Left renal cortex interstitium (tissue), 4 donors: ENCODE data around the gene NCR1. TPM values are rescaled to one million over a fixed set of nuclear protein-coding genes. Genes with fewer than 3 reads are reported as not detected.
"Not testable (repeated sequence)": the region's sequence is repeated elsewhere in the genome, so short reads cannot be mapped to it uniquely, and the experiment has no call there.

Experiments used
- DNase-seq, 4 donors: peaks; one replicate each; pipeline ENCODE4 v3.0.0-alpha.2; 2013; ENCODE audit warnings: low read depth in 4 of 4, low spot score in 2 of 4, missing footprints in 1 of 4
- polyA plus RNA-seq, 4 donors: library from polyadenylated mRNA; unstranded; fragments of 120-200 nt; gene quantifications; one replicate each; pipeline ENCODE4 v1.2.1, GENCODE V29; 2013; ENCODE audit not compliant: insufficient read length in 4 of 4

The NCR1 gene, protein sequence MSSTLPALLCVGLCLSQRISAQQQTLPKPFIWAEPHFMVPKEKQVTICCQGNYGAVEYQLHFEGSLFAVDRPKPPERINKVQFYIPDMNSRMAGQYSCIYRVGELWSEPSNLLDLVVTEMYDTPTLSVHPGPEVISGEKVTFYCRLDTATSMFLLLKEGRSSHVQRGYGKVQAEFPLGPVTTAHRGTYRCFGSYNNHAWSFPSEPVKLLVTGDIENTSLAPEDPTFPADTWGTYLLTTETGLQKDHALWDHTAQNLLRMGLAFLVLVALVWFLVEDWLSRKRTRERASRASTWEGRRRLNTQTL
- polyA plus RNA-seq = under 1 TPM in 3 of 4 donors, not detected in 1; 0.14 to 0.30 (median 0.21) TPM

- no peak for DNase-seq
Measured at GRCh38 chr19:54905803-54906511, at the start of gene NCR1. NCR1 (plus strand) TSS chr19:54906148; CDS start chr19:54906188, 40 bp downstream.

DNA sequence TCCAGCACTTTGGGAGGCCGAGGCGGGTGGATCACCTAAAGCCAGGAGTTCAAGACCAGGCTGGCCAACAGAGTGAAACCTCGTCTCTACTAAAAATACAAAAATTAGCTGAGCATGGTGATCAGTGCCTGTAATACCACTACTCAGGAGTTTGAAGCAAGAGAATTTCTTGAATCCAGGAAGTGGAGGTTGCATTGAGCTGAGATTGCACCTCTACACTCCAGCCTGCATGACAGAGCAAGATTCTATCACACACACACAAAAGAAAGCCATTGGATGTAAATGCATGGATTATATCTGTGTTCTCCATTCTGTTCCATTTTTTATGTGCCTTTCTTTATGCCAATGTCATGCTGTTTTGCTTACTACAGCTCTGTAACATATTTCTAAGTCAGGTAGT lies 47.5 kb upstream of the NCR1 start:
- DNase-seq = not testable (repeated sequence)

GRCh38 chr19:54859421-54859820 lies 46.5 kb upstream of the NCR1 start:
- not testable (repeated sequence) for DNase-seq

- not testable (repeated sequence) for DNase-seq
Measured at GRCh38 chr19:54863459-54863858, 42.5 kb upstream of the NCR1 start.

DNA sequence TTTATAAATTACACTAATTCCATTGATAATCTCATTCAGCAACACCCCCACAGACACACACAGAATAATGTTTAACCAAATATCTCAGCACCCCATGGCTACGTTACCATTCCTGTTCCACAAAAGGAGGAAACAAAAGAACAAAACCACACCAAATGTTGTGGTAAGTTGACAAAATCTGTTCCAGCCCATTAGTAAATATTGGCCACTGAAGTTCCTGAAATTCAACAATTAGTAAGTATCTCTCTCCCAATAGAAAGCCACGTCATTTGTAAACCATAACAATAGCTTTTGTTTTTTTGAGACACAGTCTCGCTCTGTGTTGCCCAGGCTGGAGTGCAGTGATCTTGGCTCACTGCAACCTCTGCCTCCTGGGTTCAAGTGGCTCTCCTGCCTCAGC lies 34.3 kb upstream of the NCR1 start:
- DNase-seq = no peak

GRCh38 chr19:54873990-54874389 lies 32.0 kb upstream of the NCR1 start, which contains the start of gene FCAR:
FCAR (plus strand) TSS chr19:54874235; CDS start chr19:54874290, 55 bp downstream.
- no peak for DNase-seq

DNA sequence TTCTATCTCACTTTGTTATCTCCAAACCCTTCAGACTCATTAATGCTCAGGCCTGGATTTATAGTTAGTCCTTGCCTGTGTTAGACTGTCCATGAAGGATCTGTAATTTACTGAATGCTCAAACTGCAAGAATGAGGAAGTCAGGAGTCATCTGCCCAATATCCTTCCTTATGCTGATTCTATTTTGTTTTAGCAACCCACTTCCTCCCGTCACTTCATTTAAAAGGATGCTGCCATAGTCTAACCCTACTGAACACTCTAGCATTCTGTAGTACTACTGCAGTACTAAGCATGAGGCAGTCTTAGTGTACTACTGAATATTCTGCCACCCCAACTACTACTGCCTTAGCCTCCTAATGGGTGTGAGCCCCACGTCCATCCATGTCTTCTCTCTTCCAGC lies 30.4 kb upstream of the NCR1 start:
- no peak for DNase-seq

- DNase-seq = no peak
Measured at GRCh38 chr19:54877471-54877870, 28.5 kb upstream of the NCR1 start.

DNA sequence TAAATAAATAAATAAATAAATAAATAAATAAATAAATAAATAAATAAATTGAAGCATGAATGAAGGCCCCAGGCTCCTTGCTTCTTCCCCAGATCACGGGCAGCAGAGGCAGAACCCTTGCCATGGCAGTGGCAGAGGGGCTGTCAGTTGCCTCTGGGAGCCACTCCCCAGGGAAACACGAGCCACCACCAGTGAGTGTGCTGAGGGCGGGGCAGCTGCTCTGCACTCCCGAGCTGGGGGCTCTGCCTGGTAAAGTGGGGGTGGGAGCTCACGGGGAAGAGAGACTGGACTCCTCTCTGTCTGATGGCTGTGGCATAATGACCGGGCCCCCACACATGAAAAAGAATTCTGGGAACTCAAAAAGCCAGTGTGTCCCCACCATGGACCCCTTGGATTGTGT lies 24.1 kb upstream of the NCR1 start:
- DNase-seq = no peak

GRCh38 chr19:54882758-54883157 lies 23.2 kb upstream of the NCR1 start:
- no peak for DNase-seq

DNA sequence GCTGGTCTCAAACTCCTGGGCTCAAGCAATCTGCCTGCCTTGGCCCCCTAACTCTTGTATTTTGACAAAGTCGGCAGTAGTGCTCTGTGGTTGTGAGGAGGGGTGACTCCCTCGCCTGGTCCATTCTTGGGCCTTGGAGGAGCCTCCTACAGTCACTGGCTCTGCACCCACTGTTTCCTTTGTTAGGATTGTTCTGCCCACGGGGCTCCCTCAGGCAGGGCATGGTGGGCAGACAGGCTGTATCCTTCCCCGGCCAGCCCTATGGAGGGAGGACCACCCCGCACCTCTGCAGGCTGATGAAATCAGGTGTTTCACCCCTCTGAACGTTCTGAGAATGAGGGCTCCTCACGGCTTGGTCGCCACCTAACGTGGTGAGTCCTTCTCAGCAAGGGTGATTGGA lies 22.7 kb upstream of the NCR1 start:
- no peak for DNase-seq

DNA sequence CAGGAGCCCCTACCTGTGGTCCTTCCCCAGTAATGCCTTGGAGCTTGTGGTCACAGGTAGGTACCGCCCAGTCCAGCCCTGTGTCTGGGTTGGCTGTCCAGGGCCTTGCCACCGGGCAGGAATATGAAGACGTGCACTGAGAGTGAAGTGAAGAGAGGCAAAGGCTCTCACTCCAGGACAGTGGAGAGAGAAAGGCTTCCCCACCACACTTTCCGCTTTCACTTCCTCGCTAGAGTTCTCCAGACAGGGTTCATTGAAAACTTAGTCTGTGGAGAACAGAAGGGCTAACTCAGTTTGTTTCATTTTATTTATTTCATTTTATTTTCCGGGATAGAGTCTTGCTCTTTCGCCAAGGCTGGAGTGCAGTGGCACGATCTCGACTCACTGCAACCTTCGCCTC lies 17.7 kb upstream of the NCR1 start:
- no peak for DNase-seq

DNA sequence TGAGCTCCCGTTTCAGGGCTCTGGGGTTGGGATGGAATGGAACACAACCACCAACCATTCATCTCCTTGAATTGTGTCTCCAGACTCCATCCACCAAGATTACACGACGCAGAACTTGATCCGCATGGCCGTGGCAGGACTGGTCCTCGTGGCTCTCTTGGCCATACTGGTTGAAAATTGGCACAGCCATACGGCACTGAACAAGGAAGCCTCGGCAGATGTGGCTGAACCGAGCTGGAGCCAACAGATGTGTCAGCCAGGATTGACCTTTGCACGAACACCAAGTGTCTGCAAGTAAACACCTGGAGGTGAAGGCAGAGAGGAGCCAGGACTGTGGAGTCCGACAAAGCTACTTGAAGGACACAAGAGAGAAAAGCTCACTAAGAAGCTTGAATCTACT lies 16.4 kb upstream of the NCR1 start:
- DNase-seq = no peak

- no peak for DNase-seq
Measured at GRCh38 chr19:54893406-54893805, 12.5 kb upstream of the NCR1 start.

- DNase-seq = not testable (repeated sequence)
Measured at GRCh38 chr19:54894106-54894505, 11.8 kb upstream of the NCR1 start.

GRCh38 chr19:54896036-54896435 lies 9.9 kb upstream of the NCR1 start:
- DNase-seq = no peak

DNA sequence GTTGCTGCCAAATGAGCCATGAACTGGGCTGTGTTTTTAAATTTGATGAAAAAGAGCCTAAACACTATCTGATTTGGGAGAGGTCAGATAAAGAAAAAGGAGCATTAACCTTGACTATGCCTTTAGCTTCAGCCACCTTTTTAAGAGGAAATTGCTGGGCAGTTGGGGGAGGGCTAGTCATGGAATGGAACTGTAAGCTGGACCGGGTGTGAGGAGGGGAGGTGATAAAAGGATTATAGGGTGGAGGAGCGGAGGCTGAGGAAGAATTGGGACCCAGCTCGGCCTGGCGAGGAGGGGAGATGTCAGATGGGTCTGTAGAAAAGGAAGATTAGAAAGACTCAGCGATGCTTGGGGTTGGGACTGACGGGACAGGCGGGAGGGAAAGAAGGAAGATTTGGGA lies 7.3 kb upstream of the NCR1 start:
- DNase-seq = not testable (repeated sequence)

GRCh38 chr19:54899646-54900045 lies 6.3 kb upstream of the NCR1 start:
- not testable (repeated sequence) for DNase-seq

DNA sequence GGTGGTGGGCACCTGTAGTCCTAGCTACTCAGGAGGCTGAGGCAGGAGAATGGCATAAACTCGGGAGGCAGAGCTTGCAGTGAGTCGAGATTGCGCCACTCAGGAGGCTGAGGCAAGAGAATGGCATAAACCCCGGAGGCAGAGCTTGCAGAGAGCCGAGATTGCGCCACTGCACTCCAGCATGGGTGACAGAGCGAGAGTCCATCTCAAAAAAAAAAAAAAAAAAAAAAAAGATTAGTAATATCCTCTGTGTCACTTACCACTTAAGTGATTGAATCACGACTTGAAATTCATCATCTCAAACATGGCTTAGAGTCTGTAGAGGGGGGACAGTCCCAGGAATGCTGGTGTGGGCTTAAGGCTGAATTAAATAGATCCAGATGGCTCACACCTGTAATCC lies 4.8 kb upstream of the NCR1 start:
- not testable (repeated sequence) for DNase-seq

DNA sequence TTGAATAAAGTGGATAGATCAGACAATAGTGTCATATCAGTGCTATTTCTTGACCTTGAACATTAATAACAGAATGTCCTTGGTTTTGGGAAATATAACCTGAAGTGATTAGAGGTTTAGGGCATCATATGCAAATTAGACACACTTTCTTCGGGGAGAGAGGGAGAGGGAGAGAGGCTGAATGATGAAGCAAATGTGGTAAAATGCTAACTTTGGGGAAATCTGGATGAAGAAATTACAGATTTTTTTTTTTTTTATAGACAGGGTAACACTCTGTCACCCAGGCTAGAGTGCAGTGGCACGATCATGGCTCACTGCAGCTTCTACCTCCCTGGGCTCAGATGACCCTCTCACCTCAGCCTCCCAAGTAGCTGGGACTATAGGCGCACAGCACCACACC lies 3.9 kb upstream of the NCR1 start:
- DNase-seq = no peak

DNA sequence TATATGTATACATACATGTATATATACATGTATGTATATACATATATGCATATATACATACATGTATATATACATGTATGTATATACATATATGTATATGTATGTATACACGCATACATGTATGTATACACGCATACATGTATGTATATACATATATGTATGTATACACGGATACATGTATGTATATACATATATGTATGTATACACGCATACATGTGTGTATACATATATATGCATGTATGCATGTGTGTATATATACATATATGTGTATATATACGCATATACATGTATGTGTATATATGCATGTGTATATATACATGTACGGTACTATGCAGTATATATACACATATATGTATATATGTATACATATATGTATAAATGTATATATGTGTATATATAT lies 2.6 kb upstream of the NCR1 start:
- no peak for DNase-seq

DNA sequence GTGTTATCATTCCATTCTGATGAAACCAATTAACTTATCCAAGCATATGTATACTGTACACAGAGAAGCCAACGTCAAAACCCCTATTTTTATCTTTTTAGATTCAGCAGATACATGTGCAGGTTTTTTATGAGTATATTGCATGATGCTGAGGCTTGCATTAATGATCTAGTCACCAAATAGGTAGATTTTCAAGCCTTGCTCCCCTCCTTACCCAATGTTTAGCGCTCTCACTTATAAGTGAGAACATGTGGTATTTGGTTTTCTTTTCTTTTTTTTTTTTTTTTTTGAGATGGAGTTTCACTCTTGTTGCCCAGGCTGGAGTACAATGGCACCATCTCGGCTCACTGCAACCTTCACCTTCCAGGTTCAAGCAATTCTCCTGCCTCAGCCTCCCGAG lies 1.7 kb upstream of the NCR1 start:
- not testable (repeated sequence) for DNase-seq
